Measurements from ENCODE around the gene MYLK. TPM values are rescaled to one million over a fixed set of nuclear protein-coding genes. Genes with fewer than 3 reads are reported as not detected.

The MYLK gene
- total RNA-seq, 2 donors from 2014 or later, result 30.5 to 85.1 TPM

DNA sequence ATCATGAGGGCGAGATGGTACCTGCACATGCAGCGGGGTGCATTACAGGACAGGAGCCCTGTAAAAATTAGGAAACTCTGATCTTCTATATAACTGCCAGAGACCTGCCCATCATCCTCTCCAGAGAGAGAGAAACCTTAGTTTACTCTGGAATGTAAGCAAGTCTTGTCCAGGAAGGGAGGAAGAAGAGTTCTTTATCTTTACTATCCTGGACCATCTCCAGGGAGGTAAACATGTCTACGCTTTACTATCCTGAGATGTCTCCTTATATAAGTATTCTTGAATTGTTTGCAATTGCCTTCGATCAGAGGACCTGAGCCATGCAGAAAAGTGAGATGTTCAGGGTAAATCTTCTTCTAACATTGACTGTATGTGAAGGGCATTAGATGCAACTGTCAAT is 286.6 kb downstream of the MYLK start:
- H3K36me3 ChIP-seq, result no peaks in the 10 kb centered on the region
- no peak for DNase-seq (ENCODE audit: low spot score)
- no peak overlapping the region for H3K4me3 ChIP-seq
- TF ChIP-seq, protein P1, sequence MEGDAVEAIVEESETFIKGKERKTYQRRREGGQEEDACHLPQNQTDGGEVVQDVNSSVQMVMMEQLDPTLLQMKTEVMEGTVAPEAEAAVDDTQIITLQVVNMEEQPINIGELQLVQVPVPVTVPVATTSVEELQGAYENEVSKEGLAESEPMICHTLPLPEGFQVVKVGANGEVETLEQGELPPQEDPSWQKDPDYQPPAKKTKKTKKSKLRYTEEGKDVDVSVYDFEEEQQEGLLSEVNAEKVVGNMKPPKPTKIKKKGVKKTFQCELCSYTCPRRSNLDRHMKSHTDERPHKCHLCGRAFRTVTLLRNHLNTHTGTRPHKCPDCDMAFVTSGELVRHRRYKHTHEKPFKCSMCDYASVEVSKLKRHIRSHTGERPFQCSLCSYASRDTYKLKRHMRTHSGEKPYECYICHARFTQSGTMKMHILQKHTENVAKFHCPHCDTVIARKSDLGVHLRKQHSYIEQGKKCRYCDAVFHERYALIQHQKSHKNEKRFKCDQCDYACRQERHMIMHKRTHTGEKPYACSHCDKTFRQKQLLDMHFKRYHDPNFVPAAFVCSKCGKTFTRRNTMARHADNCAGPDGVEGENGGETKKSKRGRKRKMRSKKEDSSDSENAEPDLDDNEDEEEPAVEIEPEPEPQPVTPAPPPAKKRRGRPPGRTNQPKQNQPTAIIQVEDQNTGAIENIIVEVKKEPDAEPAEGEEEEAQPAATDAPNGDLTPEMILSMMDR (IDR thresholded peaks at IDR 0.05), result no peak
- H3K27me3 ChIP-seq, result no peaks in the 10 kb centered on the region
- H3K9me3 ChIP-seq, result no peaks in the 10 kb centered on the region
- no peak overlapping the region for H3K27ac ChIP-seq
- H3K4me1 ChIP-seq, result peaks cover 0 to 29% of the 10 kb centered on the region in 2 donors

DNA sequence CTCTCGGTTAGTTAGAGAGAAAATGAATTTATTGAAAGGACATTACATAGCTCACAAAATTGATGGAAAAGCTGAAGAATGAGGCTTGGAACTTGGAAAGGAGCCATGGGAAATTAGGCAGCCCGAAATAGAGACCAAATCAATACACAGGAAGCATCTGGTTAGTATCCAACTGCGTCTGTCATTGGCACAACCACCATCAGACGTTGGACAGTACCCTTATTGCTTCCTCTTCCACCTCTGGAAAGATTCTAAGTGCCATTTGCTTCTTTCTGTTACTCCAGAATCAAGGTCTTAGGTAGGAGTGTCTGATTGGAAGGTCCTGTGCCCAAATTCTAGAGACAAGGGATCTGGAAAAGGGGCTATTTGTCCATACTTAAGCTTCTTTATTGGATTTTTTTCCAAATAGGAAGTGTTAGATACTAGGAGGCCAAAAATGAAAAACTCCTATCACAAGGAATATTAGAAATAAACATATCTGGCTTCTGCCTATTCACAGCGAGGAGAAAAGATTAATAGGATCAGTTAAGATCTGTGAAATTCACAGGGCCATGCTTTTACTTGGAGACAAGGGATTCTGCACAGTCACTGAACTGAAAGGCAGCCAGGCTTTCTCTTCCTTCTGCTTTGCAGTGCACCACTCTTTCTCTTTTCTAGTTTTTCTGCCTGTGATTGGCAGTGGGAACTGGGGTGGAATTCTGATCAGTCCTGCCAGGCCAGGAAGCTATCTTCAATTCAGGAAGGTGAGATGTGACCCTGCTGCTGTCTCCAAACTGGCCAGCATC is 288.5 kb downstream of the MYLK start:
- no peak for DNase-seq (ENCODE audit: low spot score)
- H3K27ac ChIP-seq, result no peak overlapping the region
- TF ChIP-seq, protein P1 (IDR thresholded peaks at IDR 0.05), result no peak

DNA sequence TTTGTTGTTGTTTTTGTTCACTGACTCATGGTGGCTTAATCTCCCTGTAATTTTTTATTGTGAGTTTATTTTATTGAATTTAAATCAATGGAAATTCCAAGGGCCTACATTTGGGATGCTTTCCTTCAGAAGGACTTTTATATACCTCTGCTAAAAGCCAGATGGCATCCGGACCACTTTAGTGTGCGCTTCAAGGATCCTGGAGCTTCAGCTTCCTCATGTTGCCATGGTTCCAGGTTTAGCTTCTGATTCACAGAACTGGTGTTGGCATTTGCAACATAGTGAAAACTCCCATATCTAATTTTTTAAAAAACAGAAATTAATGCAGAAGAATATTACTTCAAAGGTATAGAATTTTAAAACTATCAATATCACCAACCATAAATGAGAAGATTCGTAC is 290.8 kb downstream of the MYLK start:
- TF ChIP-seq, protein P1 (IDR thresholded peaks at IDR 0.05), result no peak

More for the DNA sequence above, 288.5 kb downstream of the MYLK start:
- H3K27me3 ChIP-seq, result no peaks in the 10 kb centered on the region
- peaks cover 0 to 18% of the 10 kb centered on the region in 2 donors for H3K4me1 ChIP-seq
- H3K36me3 ChIP-seq, result no peaks in the 10 kb centered on the region
- H3K4me3 ChIP-seq, result no peak overlapping the region
- peaks cover 0 to 5% of the 10 kb centered on the region in 2 donors for H3K9me3 ChIP-seq

DNA sequence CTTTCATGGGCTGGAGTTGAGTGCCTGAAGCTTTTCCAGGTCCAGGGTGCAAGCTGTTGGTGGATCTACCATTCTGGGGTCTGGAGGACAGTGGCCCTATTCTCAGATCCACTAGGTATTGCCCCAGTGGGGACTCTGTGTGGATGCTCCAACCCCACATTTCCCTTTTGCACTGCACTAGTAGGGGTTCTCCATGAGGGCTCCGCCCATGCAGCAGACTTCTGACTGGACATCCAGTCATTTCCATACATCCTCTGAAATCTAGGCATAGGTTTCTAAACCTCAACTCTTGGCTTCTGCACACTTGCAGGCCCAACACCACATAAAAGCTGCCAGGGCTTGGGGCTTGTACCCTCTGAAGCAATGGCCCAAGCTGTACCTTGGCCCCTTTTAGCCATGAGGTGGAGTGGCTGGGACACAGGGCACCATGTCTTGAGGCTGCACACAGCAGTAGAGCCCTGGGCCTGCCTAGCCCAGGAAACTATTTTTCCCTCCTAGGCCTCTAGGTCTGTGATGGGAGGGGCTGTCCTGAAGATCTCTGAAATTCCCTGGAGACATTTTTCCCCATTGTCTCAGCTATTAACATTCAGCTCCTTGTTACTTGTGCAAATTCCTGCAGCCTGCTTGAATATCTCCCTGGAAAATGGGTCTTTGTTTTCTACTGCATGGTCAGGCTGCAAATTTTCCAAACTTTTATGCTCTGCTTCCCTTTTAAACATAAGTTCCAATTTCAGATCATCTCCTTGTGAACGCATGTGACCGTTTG is 293.3 kb downstream of the MYLK start:
- H3K4me3 ChIP-seq, result no peak overlapping the region
- no peaks in the 10 kb centered on the region for H3K36me3 ChIP-seq
- H3K4me1 ChIP-seq, result peaks cover 0 to 21% of the 10 kb centered on the region in 2 donors
- TF ChIP-seq, protein P1 (IDR thresholded peaks at IDR 0.05), result no peak
- no peak for DNase-seq (ENCODE audit: low spot score)
- H3K27ac ChIP-seq, result no peak overlapping the region
- peaks cover 0 to 8% of the 10 kb centered on the region in 2 donors for H3K9me3 ChIP-seq
- no peaks in the 10 kb centered on the region for H3K27me3 ChIP-seq

More for the DNA sequence above, 290.8 kb downstream of the MYLK start:
- no peak overlapping the region for H3K27ac ChIP-seq
- no peak overlapping the region for H3K4me3 ChIP-seq
- DNase-seq (ENCODE audit: low spot score), result no peak
- H3K36me3 ChIP-seq, result no peaks in the 10 kb centered on the region
- H3K4me1 ChIP-seq, result peaks cover 0 to 17% of the 10 kb centered on the region in 2 donors
- H3K9me3 ChIP-seq, result peaks cover 0 to 8% of the 10 kb centered on the region in 2 donors
- no peaks in the 10 kb centered on the region for H3K27me3 ChIP-seq

DNA sequence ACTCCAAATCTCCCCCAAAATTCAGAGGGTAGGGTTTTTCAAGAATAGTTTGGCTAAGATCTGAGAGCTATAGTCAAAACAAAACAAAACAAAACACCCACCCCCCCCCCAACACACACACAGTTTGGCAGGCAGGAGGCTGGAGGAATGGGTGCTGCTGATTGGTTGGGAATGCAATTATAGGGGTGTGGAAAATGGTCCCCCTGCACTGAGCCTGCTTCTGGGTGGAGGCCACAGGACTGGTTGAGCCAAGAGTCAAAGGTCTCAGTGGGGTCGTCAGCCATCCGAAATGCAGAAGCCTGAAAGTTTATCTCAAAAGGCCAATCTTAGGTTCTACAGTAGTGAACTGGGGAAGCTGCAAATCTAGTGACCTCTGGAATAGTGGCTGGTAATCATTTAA is 296.7 kb downstream of the MYLK start:
- Histone ChIP-seq H3K27me3 (no peaks in the 10 kb centered on the region), H3K27ac (peak overlapping the region in 1 of 2 donors; percentile 98), H3K4me3 (no peak overlapping the region), H3K9me3 (peaks cover 0 to 8% of the 10 kb centered on the region in 2 donors), H3K4me1 (peaks cover 0 to 17% of the 10 kb centered on the region in 2 donors), H3K36me3 (no peaks in the 10 kb centered on the region)
- TF ChIP-seq, protein P1 (IDR thresholded peaks at IDR 0.05), result no peak
- DNase-seq (ENCODE audit: low spot score), result no peak
